ENCODE measurements around the gene FARS2.

GRCh38 chr6:5665173-5665572 is 403.9 kb downstream of the FARS2 start:
- TF ChIP-seq CTCF (IDR thresholded peaks at IDR 0.05) (no peak), EZH2 (IDR thresholded peaks at IDR 0.05; ENCODE audit: borderline replicate concordance, insufficient read depth, low read depth, low read length, poor library complexity, severe bottlenecking) (no peak)
